Activated CD8-positive, alpha-beta memory T cell treated with anti-CD3 and anti-CD28 coated beads for 24 hours (primary cell): ENCODE results near the gene CLHC1.
"Not testable (repeated sequence)": the region's sequence is repeated elsewhere in the genome, so short reads cannot be mapped to it uniquely, and the experiment has no call there.

ENCODE experiments used
- DNase-seq: peaks from one replicate; pipeline ENCODE4 v3.0.0-alpha.2; 2020

Gene CLHC1

GRCh38 chr2:55231546-55232083 is 478 bp downstream of the CLHC1 start:
- no peak for DNase-seq

- no peak for DNase-seq
Observed at GRCh38 chr2:55230551-55230950, 1.5 kb downstream of the CLHC1 start.

- DNase-seq: no peak
Observed at GRCh38 chr2:55229221-55229620, 2.9 kb downstream of the CLHC1 start.

- no peak for DNase-seq
Observed at GRCh38 chr2:55228226-55228563, 3.9 kb downstream of the CLHC1 start.

GRCh38 chr2:55227437-55228225 is 4.5 kb downstream of the CLHC1 start:
- DNase-seq: not testable (repeated sequence)

GRCh38 chr2:55225481-55226020 is 6.5 kb downstream of the CLHC1 start:
- no peak for DNase-seq

GRCh38 chr2:55224761-55225261 is 7.3 kb downstream of the CLHC1 start:
- no peak for DNase-seq

GRCh38 chr2:55223958-55224760 is 7.9 kb downstream of the CLHC1 start:
- no peak for DNase-seq

- no peak for DNase-seq
Observed at GRCh38 chr2:55213822-55214221, 18.3 kb downstream of the CLHC1 start.

GRCh38 chr2:55204950-55205349 is 27.1 kb downstream of the CLHC1 start:
- DNase-seq: no peak

GRCh38 chr2:55204536-55204935 is 27.6 kb downstream of the CLHC1 start:
- no peak for DNase-seq

- DNase-seq: no peak
Observed at GRCh38 chr2:55200416-55200815, 31.7 kb downstream of the CLHC1 start.

GRCh38 chr2:55196526-55196925 is 35.6 kb downstream of the CLHC1 start:
- DNase-seq: no peak

- not testable (repeated sequence) for DNase-seq
Observed at GRCh38 chr2:55191888-55192287, 40.2 kb downstream of the CLHC1 start.

GRCh38 chr2:55186837-55187236 is 45.3 kb downstream of the CLHC1 start:
- DNase-seq: not testable (repeated sequence)

- no peak for DNase-seq
Observed at GRCh38 chr2:55180374-55180773, 51.7 kb downstream of the CLHC1 start.

- DNase-seq: no peak
Observed at GRCh38 chr2:55176094-55176415, 56.0 kb downstream of the CLHC1 start.

GRCh38 chr2:55175254-55176093 is 56.6 kb downstream of the CLHC1 start:
- no peak for DNase-seq

- no peak for DNase-seq
Observed at GRCh38 chr2:55173438-55174054, 58.5 kb downstream of the CLHC1 start.

GRCh38 chr2:55169915-55170314 is 62.2 kb downstream of the CLHC1 start:
- DNase-seq: no peak

GRCh38 chr2:55169359-55169758 is 62.7 kb downstream of the CLHC1 start:
- no peak for DNase-seq
